ENCODE measurements around the gene ZFAND3.
"Not testable (repeated sequence)": the region's sequence is repeated elsewhere in the genome, so short reads cannot be mapped to it uniquely, and the experiment has no call there.

Gene ZFAND3

DNA sequence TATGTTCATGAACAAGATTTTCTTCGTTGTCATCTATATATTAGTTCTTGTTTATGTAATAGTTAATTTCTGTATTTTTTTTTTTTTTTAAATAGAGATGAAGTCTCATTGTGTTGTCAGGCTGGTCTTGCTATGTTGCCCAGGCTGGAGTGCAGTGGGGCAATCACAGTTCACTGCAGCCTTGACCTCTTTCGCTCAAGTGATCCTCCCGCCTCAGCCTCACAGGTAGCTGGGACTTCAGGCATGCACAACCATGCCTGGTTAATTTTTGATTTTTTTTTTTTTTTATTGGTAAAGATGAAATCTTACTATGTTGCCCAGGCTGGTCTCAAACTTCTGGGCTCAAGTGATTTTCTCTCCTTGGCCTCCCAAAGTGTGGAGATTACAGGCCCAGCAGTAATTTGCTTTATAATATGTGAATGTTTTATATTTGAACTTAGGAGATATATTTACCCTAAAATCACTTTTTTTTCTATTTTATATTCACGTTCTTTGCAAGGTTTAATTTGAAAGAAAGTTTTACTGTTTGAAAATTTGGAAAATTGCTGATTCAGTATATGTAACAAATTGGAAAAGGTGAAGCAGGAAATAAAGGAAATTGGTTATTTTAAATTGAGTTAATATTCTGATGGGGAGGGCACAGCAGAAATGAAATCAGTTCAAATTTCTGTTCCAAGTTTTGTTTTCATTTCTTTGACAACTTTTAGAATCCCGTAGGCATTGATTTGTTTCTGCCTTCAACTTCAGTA is 56.2 kb downstream of the ZFAND3 start:
- TF ChIP-seq, protein P1, sequence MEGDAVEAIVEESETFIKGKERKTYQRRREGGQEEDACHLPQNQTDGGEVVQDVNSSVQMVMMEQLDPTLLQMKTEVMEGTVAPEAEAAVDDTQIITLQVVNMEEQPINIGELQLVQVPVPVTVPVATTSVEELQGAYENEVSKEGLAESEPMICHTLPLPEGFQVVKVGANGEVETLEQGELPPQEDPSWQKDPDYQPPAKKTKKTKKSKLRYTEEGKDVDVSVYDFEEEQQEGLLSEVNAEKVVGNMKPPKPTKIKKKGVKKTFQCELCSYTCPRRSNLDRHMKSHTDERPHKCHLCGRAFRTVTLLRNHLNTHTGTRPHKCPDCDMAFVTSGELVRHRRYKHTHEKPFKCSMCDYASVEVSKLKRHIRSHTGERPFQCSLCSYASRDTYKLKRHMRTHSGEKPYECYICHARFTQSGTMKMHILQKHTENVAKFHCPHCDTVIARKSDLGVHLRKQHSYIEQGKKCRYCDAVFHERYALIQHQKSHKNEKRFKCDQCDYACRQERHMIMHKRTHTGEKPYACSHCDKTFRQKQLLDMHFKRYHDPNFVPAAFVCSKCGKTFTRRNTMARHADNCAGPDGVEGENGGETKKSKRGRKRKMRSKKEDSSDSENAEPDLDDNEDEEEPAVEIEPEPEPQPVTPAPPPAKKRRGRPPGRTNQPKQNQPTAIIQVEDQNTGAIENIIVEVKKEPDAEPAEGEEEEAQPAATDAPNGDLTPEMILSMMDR (conservative IDR thresholded peaks at IDR 0.05; ENCODE audit: control insufficient read depth, insufficient read depth, low read depth, low read length) = no peak
- no peak for DNase-seq (ENCODE audit: low read depth)
- H3K4me3 ChIP-seq (ENCODE audit: control insufficient read depth, low read depth, low read length) = no peak overlapping the region

DNA sequence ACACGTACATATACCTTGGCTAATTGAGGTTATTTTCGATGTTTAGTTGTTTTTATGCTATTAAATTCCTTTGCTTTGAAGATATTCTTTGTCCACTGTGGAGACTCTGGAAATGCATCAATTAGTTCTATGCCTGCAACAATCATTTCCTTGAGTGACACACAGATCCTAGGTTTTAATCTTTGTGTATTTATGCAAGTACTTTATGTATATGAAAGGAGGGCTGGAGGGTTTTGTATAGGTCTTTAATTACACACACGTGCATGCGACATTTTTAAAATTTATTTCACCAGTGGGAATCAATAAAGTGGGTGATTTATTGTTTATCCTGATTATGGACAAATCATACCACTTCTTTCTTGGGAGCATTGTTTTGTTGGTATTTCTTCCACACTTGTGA is 57.3 kb downstream of the ZFAND3 start:
- H3K4me3 ChIP-seq (ENCODE audit: control insufficient read depth, low read depth, low read length) = no peak overlapping the region
- TF ChIP-seq, protein P1 (conservative IDR thresholded peaks at IDR 0.05; ENCODE audit: control insufficient read depth, insufficient read depth, low read depth, low read length) = no peak
- DNase-seq (ENCODE audit: low read depth) = no peak

DNA sequence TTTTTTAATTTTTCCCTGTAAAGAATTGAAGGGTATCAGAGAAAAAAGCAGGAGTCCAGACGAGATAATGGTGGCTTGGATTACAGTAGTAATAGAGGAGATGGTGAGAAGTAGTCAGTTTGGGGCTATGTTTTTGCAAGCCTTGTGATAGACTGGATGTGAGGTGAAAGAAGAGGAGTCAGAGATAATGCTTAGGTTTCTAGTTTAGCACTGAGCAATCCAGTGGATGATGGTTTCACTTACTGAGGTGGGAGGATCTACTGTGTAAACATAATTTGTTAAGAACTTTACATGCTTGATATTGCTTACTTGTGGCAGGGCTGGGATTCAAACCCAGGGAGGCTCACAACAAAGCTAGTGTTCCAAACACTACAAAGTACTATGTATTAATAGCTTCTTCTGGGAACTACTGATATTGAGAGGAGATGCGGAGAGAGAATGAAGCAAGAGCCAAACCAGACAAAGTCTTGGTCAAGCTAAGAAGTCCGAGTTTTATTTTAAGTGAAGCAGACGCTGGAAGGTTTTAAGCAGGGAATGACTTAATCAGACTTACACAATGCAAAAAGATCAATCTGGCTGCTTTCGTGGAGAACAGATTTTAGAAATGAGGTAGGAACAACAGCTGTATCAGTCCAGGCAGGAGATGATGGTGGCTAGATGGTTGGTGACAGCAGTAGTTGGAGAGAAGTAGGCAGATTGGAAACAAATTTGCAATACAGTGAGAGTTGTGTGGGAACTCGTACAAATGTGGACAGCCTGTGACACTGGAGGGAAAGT is 58.0 kb downstream of the ZFAND3 start:
- TF ChIP-seq, protein P1 (conservative IDR thresholded peaks at IDR 0.05; ENCODE audit: control insufficient read depth, insufficient read depth, low read depth, low read length) = no peak
- no peak overlapping the region for H3K4me3 ChIP-seq (ENCODE audit: control insufficient read depth, low read depth, low read length)
- DNase-seq (ENCODE audit: low read depth) = peak; percentile 68

DNA sequence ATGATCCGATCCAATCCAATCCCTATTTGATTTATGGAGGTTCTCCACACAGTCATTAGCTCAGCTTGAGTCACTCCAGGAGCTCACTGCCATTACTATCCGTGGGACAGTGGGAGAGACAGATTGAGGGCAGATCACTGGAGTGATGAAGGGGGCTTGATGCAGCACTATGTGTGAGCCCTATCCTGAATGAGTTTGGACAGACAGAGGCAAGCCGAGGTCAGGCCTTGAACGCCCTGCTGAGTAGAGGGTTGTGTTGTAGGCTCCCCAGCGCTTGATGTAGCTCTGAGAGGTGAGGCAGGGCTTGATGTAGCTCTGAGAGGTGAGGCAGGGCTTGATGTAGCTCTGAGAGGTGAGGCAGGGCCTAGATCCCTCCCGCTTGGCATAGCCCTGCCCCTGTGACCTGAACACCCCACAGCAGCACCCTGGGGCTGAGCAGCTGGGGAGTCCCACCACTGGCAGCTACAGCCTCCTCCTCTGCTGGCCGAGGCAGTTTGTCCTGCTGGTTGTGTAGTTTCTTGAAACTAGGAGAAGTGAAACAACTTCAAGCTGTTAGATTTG is 58.7 kb downstream of the ZFAND3 start:
- H3K4me3 ChIP-seq (ENCODE audit: control insufficient read depth, low read depth, low read length) = no peak overlapping the region
- TF ChIP-seq, protein P1 (conservative IDR thresholded peaks at IDR 0.05; ENCODE audit: control insufficient read depth, insufficient read depth, low read depth, low read length) = no peak
- DNase-seq (ENCODE audit: low read depth) = no peak

DNA sequence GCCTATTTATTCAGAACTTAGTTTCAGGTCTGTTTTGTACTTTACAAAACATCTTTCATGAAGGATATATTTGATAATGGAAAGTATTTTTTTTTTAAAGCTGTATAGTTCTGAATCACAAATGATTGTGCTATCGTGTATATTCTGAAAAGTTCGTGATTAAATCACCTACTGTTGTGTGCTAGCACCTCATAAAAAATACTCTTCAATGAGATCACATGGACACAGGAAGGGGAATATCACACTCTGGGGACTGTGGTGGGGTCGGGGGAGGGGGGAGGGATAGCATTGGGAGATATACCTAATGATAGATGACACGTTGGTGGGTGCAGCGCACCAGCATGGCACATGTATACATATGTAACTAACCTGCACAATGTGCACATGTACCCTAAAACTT is 61.1 kb downstream of the ZFAND3 start:
- not testable (repeated sequence) for H3K4me3 ChIP-seq (ENCODE audit: control insufficient read depth, low read depth, low read length); DNase-seq (ENCODE audit: low read depth)

DNA sequence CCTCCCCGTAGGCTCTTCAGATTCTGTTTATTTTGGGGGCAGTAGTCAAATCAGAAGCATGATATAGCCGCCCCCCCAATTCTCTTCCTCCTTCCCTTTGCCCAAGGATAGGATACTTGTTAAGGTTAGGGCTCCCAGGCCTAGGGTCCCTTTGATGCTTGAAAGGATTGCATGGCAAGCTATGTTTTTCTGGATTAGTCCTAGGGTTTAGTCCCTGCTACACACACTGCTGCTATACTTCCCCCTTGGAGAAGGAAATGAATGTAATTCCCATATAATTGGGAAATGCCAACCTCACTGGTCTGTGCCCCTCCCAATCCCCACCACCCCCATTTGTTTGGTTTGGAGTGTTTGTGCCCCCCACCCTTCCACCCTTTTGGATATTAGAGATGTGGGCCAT is 62.8 kb downstream of the ZFAND3 start:
- no peak for DNase-seq (ENCODE audit: low read depth)
- H3K4me3 ChIP-seq (ENCODE audit: control insufficient read depth, low read depth, low read length) = no peak overlapping the region
- TF ChIP-seq, protein P1 (conservative IDR thresholded peaks at IDR 0.05; ENCODE audit: control insufficient read depth, insufficient read depth, low read depth, low read length) = no peak
